Measurements from ENCODE around the gene ARHGAP25.

- TF ChIP-seq CTCF (IDR thresholded peaks at IDR 0.05; ENCODE audit: low read depth, low read length, poor library complexity, severe bottlenecking) (no peak), EZH2phosphoT487 (IDR thresholded peaks at IDR 0.05; ENCODE audit: borderline replicate concordance, low read length) (no peak)
Measured at GRCh38 chr2:68812251-68812650, 77.6 kb downstream of the ARHGAP25 start.
